ENCODE data around the gene PLEKHG3. TPM values are rescaled to one million over a fixed set of nuclear protein-coding genes. Genes with fewer than 3 reads are reported as not detected.

The PLEKHG3 gene
- total and polyA plus RNA-seq, 2 of the 13 experiments (the other 11 are each of a cell fraction or from before 2014, with no cell fraction given): 7.1 to 9.8 TPM

DNA sequence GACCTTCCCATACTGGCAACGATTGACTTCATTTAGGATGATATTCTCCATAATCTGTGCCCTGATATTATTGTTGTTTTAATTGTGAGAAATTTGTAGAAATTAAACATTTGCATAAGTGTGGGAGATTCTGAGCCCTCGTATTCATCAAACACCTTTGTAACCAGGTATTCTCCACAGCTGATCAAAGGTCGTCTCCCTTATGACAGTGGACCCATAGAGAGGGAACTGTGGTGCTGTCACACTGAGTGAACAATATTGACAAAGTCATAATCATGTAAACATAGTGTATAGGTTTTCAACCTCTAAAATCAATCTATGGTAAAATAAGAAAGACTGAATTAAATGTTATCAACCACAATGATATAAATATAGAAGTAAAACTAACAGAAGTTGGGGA lies 14.9 kb upstream of the PLEKHG3 start:
- DNase-seq (ENCODE audit: low spot score) (peak; percentile 37), FAIRE-seq (peak; percentile 30), ATAC-seq (peak; percentile 73)
- Histone ChIP-seq H3K27ac (ENCODE audit: extremely low read length, insufficient read depth, low read length) (no peak overlapping the region), H3K9ac (ENCODE audit: insufficient read depth, low read depth, low read length) (no peak overlapping the region), H3K4me1 (ENCODE audit: insufficient read depth, low read length) (peaks cover 18% of the 10 kb centered on the region), H4K20me1 (ENCODE audit: insufficient read depth, low read length) (no peaks in the 10 kb centered on the region), H3K36me3 (replicated peaks in 1 of 2; ENCODE audit: control insufficient read depth in 1 of 2, insufficient read depth in 2 of 2, low read length in 2 of 2) (no peaks in the 10 kb centered on the region), H2AFZ (ENCODE audit: low read length) (no peak overlapping the region), H3K4me2 (ENCODE audit: low read depth, low read length) (peak overlapping the region; percentile 29; the same call in 1 of the 2 replicates), H3K9me3 (ENCODE audit: low read length) (no peaks in the 10 kb centered on the region), H3K79me2 (ENCODE audit: insufficient read depth, low read length) (no peaks in the 10 kb centered on the region), H3K4me3 (replicated peaks in 1 of 3; ENCODE audit: insufficient read depth in 1 of 3, low read depth in 2 of 3, low read length in 3 of 3) (no peak overlapping the region), H3K27me3 (ENCODE audit: control insufficient read depth in 1 of 2, insufficient read depth in 2 of 2, low read length in 2 of 2) (peaks cover 5 to 12% of the 10 kb centered on the region in 2 experiments; a peak in 3 of 5 replicates)
- BruUV-seq (replicated peaks): no TSS peak
- POLR2A ChIA-PET: interaction anchor here (1.3 kb wide), 1 partner anchor 15 kb away, joined by 3 read pairs; the partner anchor contains the start of gene PLEKHG3
- CTCF ChIA-PET (ENCODE audit: low intra/inter-chr PET ratio, low total read pairs): no interaction called here
- 5% methylated on average over 3 of the region's 3 CpGs for WGBS (ENCODE audit: low lambda C conversion rate)
- in situ Hi-C loops (cut with HindIII; ENCODE audit: extremely low pct_ligation_motif_present, low pct_unique_long_range_greater_than_20kb) (no loop called here), intact Hi-C loops (cut with micrococcal nuclease; ENCODE audit: unreplicated experiment) (no loop called here)
- TF ChIP-seq ZEB1 (IDR thresholded peaks at IDR 0.05; ENCODE audit: insufficient replicate concordance, low read depth) (peak; percentile 73), ZNF20 (CRISPR knock-in tag; IDR thresholded peaks at IDR 0.05) (no peak), ZNF468 (CRISPR knock-in tag; IDR thresholded peaks at IDR 0.05) (no peak), PCBP2 (optimal IDR thresholded peaks at IDR 0.05; ENCODE audit: low read depth, low read length, poor library complexity, severe bottlenecking) (no peak), ZNF644 (CRISPR knock-in tag; IDR thresholded peaks at IDR 0.05; ENCODE audit: low read depth) (0 out of 2 replicates have a peak, but pooled peaks have one; percentile 29), ZNF878 (CRISPR knock-in tag; IDR thresholded peaks at IDR 0.05) (0 out of 2 replicates have a peak, but pooled peaks have one; percentile 23), KDM5A (IDR thresholded peaks at IDR 0.05; ENCODE audit: borderline replicate concordance, low read length) (no peak), SOX6 (IDR thresholded peaks at IDR 0.05) (no peak), SOX6 (CRISPR knock-in tag; IDR thresholded peaks at IDR 0.05) (no peak), ELF1 (CRISPR knock-in tag; IDR thresholded peaks at IDR 0.05) (no peak), CERS6 (CRISPR knock-in tag; IDR thresholded peaks at IDR 0.05) (no peak), CC2D1A (CRISPR knock-in tag; IDR thresholded peaks at IDR 0.05) (no peak), GATAD2A (CRISPR knock-in tag; IDR thresholded peaks at IDR 0.05) (0 out of 2 replicates have a peak, but pooled peaks have one; percentile 13), FOXA3 (CRISPR knock-in tag; IDR thresholded peaks at IDR 0.05) (peak; percentile 47; the same call in 1 of the 2 replicates)
- TF ChIP-seq, protein P1, sequence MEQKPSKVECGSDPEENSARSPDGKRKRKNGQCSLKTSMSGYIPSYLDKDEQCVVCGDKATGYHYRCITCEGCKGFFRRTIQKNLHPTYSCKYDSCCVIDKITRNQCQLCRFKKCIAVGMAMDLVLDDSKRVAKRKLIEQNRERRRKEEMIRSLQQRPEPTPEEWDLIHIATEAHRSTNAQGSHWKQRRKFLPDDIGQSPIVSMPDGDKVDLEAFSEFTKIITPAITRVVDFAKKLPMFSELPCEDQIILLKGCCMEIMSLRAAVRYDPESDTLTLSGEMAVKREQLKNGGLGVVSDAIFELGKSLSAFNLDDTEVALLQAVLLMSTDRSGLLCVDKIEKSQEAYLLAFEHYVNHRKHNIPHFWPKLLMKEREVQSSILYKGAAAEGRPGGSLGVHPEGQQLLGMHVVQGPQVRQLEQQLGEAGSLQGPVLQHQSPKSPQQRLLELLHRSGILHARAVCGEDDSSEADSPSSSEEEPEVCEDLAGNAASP (CRISPR knock-in tag; IDR thresholded peaks at IDR 0.05; ENCODE audit: borderline replicate concordance): no peak
- TF ChIP-seq, protein P2, sequence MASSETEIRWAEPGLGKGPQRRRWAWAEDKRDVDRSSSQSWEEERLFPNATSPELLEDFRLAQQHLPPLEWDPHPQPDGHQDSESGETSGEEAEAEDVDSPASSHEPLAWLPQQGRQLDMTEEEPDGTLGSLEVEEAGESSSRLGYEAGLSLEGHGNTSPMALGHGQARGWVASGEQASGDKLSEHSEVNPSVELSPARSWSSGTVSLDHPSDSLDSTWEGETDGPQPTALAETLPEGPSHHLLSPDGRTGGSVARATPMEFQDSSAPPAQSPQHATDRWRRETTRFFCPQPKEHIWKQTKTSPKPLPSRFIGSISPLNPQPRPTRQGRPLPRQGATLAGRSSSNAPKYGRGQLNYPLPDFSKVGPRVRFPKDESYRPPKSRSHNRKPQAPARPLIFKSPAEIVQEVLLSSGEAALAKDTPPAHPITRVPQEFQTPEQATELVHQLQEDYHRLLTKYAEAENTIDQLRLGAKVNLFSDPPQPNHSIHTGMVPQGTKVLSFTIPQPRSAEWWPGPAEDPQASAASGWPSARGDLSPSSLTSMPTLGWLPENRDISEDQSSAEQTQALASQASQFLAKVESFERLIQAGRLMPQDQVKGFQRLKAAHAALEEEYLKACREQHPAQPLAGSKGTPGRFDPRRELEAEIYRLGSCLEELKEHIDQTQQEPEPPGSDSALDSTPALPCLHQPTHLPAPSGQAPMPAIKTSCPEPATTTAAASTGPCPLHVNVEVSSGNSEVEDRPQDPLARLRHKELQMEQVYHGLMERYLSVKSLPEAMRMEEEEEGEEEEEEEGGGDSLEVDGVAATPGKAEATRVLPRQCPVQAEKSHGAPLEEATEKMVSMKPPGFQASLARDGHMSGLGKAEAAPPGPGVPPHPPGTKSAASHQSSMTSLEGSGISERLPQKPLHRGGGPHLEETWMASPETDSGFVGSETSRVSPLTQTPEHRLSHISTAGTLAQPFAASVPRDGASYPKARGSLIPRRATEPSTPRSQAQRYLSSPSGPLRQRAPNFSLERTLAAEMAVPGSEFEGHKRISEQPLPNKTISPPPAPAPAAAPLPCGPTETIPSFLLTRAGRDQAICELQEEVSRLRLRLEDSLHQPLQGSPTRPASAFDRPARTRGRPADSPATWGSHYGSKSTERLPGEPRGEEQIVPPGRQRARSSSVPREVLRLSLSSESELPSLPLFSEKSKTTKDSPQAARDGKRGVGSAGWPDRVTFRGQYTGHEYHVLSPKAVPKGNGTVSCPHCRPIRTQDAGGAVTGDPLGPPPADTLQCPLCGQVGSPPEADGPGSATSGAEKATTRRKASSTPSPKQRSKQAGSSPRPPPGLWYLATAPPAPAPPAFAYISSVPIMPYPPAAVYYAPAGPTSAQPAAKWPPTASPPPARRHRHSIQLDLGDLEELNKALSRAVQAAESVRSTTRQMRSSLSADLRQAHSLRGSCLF (CRISPR knock-in tag; IDR thresholded peaks at IDR 0.05; ENCODE audit: borderline replicate concordance): no peak
